Measurements from ENCODE around the gene ZBTB8OS.
"Not testable (repeated sequence)": the region's sequence is repeated elsewhere in the genome, so short reads cannot be mapped to it uniquely, and the experiment has no call there.

The ZBTB8OS gene

GRCh38 chr1:32650248-32650751 is at the start of gene ZBTB8OS:
Gene ZBTB8OS, minus strand, starts transcription at chr1:32650550. Its CDS starts 21 bp downstream, at chr1:32650529.
- DNase-seq: peak; percentile 99

- not testable (repeated sequence) for DNase-seq
Measured at GRCh38 chr1:32696996-32697395, 46.6 kb upstream of the ZBTB8OS start.

GRCh38 chr1:32696041-32696440 is 45.7 kb upstream of the ZBTB8OS start:
- DNase-seq: no peak

- peak; percentile 76 for DNase-seq
Measured at GRCh38 chr1:32695098-32695904, 45.0 kb upstream of the ZBTB8OS start.

GRCh38 chr1:32693455-32694174 is 43.3 kb upstream of the ZBTB8OS start:
- no peak for DNase-seq

GRCh38 chr1:32686387-32686786 is 36.0 kb upstream of the ZBTB8OS start:
- no peak for DNase-seq

GRCh38 chr1:32685498-32685897 is 35.1 kb upstream of the ZBTB8OS start:
- no peak for DNase-seq

- DNase-seq: no peak
Measured at GRCh38 chr1:32684167-32684811, 33.9 kb upstream of the ZBTB8OS start.

GRCh38 chr1:32683397-32683796 is 33.0 kb upstream of the ZBTB8OS start:
- DNase-seq: no peak

GRCh38 chr1:32681999-32682398 is 31.6 kb upstream of the ZBTB8OS start:
- DNase-seq: no peak

GRCh38 chr1:32681509-32681908 is 31.2 kb upstream of the ZBTB8OS start:
- DNase-seq: no peak

- DNase-seq: no peak
Measured at GRCh38 chr1:32680642-32681041, 30.3 kb upstream of the ZBTB8OS start.

- not testable (repeated sequence) for DNase-seq
Measured at GRCh38 chr1:32679993-32680392, 29.6 kb upstream of the ZBTB8OS start.

GRCh38 chr1:32676945-32677344 is 26.6 kb upstream of the ZBTB8OS start:
- DNase-seq: no peak

GRCh38 chr1:32668716-32669115 is 18.4 kb upstream of the ZBTB8OS start:
- not testable (repeated sequence) for DNase-seq

GRCh38 chr1:32666901-32667566 is 16.7 kb upstream of the ZBTB8OS start:
- no peak for DNase-seq

- DNase-seq: no peak
Measured at GRCh38 chr1:32665915-32666314, 15.6 kb upstream of the ZBTB8OS start.

- DNase-seq: no peak
Measured at GRCh38 chr1:32659581-32659980, 9.2 kb upstream of the ZBTB8OS start.

GRCh38 chr1:32652244-32652962 is 2.1 kb upstream of the ZBTB8OS start:
- peak; percentile 16 for DNase-seq

GRCh38 chr1:32651461-32652073 is 1.2 kb upstream of the ZBTB8OS start:
- no peak for DNase-seq

- peak; percentile 99 for DNase-seq
Measured at GRCh38 chr1:32650752-32651460, 556 bp upstream of the ZBTB8OS start, which contains the start of gene RBBP4. Gene RBBP4, plus strand, starts transcription at chr1:32651208. Its CDS starts 99 bp downstream, at chr1:32651307.

Measured in hematopoietic multipotent progenitor cell treated with erythropoietin and hydrocortisone succinate and interleukin-3 and kit ligand, for 4 days (in vitro differentiated cells).